Lower leg skin (tissue), 4 donors: ENCODE data around the gene CRELD2. TPM values are rescaled to one million over a fixed set of nuclear protein-coding genes. Genes with fewer than 3 reads are reported as not detected.

Experiments used
- DNase-seq, 2 donors: peaks; one replicate each; pipeline ENCODE4 v3.0.0-alpha.2; 2019; ENCODE audit warnings: low spot score in 2 of 2
- H3K4me3 ChIP-seq: fragments of 200-600 bp; sonication (generic); 2 replicates; pipeline ENCODE4 v1.5.1; 2017; ENCODE audit warnings: mild to moderate bottlenecking, low read depth; ENCODE audit not compliant: poor library complexity, severe bottlenecking
- CTCF ChIP-seq, 3 donors: fragments of 450-650 bp; IDR thresholded peaks; one replicate each; pipeline ENCODE4 v1.5.1; 2016; ENCODE audit warnings: antibody characterized with exemption in 3 of 3, mild to moderate bottlenecking in 3 of 3, moderate library complexity in 2 of 3
- POLR2A ChIP-seq, 2 donors: fragments of 450-650 bp; IDR thresholded peaks; one replicate each; pipeline ENCODE4 v1.6.1; 2016 to 2017; ENCODE audit warnings: antibody characterized with exemption in 2 of 2, mild to moderate bottlenecking in 1 of 2, moderate library complexity in 1 of 2
- WGBS, 2 donors: methylation state at CpG; one replicate each; pipeline ENCODE4 v1.1.5; 2018; 5-methylcytosine and 5-hydroxymethylcytosine counted together
- intact Hi-C: fragments of 100-400 bp; cut with DNase I; formaldehyde crosslinking; loops from one replicate; pipeline ENCODE4 v1.15.0; 2023; ENCODE audit warnings: low total_unique reads
- total RNA-seq, 4 donors: library from RNA; depleted of rRNA; stranded (reverse); fragments of >200 nt; gene quantifications; one replicate each; pipeline ENCODE4 v1.1.0, GENCODE V29; 2016

The CRELD2 gene
- total RNA-seq, 4 donors from 2014 or later = 9.1 to 28.0 (median 18.0) TPM

- no peak overlapping the region for H3K4me3 ChIP-seq
- TF ChIP-seq POLR2A (IDR thresholded peaks at IDR 0.05) (no peak), CTCF (IDR thresholded peaks at IDR 0.05) (no peak)
- intact Hi-C loops = no loop called here
- no peak for DNase-seq
- WGBS, 2 donors = 90 to 91% methylated on average over 15 to 16 of the region's 16 CpGs
These were observed 45.0 kb upstream of the CRELD2 start for GRCh38 chr22:49873228-49873940.

- no peak overlapping the region for H3K4me3 ChIP-seq
- no peak for DNase-seq
- intact Hi-C loops = no loop called here
- no peak for TF ChIP-seq CTCF (IDR thresholded peaks at IDR 0.05)
- no peak for TF ChIP-seq POLR2A (IDR thresholded peaks at IDR 0.05)
- WGBS, 2 donors = 99% methylated on average over 7 of the region's 7 CpGs
These were observed 40.8 kb upstream of the CRELD2 start for GRCh38 chr22:49877642-49878041.

DNA sequence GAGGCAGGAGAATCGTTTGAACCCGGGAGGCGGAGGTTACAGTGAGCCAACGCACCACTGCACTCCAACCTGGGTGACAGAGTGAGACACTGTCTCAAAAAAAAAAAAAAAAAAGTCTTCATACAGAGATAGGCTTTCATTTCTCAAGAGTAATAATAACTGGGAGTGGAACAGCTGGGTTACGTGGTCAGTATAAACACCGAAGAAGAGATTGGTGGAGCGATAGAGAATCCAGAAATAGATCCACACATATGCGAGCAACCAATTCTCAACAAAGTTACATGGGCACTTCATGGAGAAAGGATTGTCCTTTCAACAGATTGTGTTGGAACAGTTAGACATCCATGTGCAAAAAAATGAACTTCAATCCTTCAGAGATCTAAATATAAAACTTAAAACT lies 40.2 kb upstream of the CRELD2 start:
- DNase-seq = no peak
- TF ChIP-seq POLR2A (IDR thresholded peaks at IDR 0.05) (no peak), CTCF (IDR thresholded peaks at IDR 0.05) (no peak)
- WGBS, 2 donors = 97 to 98% methylated on average over 8 of the region's 8 CpGs
- intact Hi-C loops = no loop called here
- no peak overlapping the region for H3K4me3 ChIP-seq

GRCh38 chr22:49879871-49880270 lies 38.6 kb upstream of the CRELD2 start:
- H3K4me3 ChIP-seq = no peak overlapping the region
- intact Hi-C loops = no loop called here
- DNase-seq = no peak
- TF ChIP-seq CTCF (IDR thresholded peaks at IDR 0.05) (no peak), POLR2A (IDR thresholded peaks at IDR 0.05) (no peak)
- WGBS, 2 donors = 93 to 98% methylated on average over 9 of the region's 9 CpGs

DNA sequence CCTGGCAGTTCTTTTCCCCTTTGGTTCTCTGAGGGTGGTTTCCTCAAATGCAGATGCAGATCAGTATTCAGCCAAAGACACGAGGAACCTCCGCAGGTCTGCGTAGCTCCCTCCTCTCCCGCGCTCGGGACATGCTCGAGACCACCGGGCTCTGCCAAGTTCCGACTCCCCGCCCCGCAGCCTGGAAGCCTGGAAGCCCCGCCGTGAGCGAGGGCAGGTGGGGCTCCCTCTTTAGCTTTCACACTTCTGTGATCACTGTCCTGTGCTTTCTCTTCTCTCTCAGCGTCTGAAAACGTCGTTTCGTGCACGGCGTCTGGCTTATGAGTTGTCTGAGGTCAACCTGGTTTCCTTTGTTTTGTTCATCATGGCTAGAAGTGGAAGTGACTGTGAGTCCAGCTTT lies 38.2 kb upstream of the CRELD2 start:
- H3K4me3 ChIP-seq = no peak overlapping the region
- TF ChIP-seq POLR2A (IDR thresholded peaks at IDR 0.05) = no peak
- no peak for TF ChIP-seq CTCF (IDR thresholded peaks at IDR 0.05)
- DNase-seq = no peak
- intact Hi-C loops = no loop called here
- 79 to 81% methylated on average over 20 of the region's 20 CpGs for WGBS, 2 donors

GRCh38 chr22:49881856-49882255 lies 36.6 kb upstream of the CRELD2 start:
- 94 to 100% methylated on average over 2 of the region's 2 CpGs for WGBS, 2 donors
- DNase-seq = no peak
- no peak for TF ChIP-seq CTCF (IDR thresholded peaks at IDR 0.05)
- no peak for TF ChIP-seq POLR2A (IDR thresholded peaks at IDR 0.05)
- intact Hi-C loops = no loop called here
- no peak overlapping the region for H3K4me3 ChIP-seq
